GM21515 (cell line): Measurements from ENCODE around the gene CDH4.

Source experiments
- ATAC-seq: cut with Tn5 transposase; IDR thresholded peaks from one replicate; pipeline ENCODE4 v1.9.1; 2021; ENCODE audit not compliant: unreplicated experiment

Gene CDH4

GRCh38 chr20:61757678-61758563 lies 505.9 kb downstream of the CDH4 start:
- no peak for ATAC-seq

DNA sequence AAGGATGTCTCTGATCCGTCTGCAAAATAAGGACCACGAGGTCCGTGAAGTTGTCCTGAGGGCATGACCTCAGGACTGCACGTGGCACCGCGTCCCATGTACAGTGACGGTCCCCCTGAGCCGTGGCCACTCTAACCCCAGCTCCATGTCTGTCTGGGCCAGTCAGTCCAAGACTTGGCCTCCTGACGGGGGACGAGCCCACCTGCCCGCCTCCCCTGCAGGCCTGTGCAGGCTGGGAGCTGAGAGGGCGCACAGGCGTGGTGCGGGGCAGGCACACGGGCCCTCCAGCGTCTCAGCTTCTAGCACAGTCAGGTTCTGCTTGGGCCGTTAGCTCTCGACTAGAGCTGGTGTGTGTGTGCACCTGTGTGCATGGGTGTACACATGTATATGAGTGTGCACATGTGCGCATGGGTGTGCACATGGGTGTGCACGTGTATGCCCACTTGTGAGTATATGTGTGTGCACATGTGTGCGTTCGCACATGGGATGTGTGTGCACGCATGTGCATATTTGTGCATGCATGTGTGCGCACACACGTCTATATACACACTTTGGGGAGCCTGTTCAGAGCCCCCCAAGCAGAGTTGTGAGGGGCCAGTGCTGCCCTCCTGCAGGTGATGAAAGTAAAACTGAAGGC lies 506.6 kb downstream of the CDH4 start:
- no peak for ATAC-seq

DNA sequence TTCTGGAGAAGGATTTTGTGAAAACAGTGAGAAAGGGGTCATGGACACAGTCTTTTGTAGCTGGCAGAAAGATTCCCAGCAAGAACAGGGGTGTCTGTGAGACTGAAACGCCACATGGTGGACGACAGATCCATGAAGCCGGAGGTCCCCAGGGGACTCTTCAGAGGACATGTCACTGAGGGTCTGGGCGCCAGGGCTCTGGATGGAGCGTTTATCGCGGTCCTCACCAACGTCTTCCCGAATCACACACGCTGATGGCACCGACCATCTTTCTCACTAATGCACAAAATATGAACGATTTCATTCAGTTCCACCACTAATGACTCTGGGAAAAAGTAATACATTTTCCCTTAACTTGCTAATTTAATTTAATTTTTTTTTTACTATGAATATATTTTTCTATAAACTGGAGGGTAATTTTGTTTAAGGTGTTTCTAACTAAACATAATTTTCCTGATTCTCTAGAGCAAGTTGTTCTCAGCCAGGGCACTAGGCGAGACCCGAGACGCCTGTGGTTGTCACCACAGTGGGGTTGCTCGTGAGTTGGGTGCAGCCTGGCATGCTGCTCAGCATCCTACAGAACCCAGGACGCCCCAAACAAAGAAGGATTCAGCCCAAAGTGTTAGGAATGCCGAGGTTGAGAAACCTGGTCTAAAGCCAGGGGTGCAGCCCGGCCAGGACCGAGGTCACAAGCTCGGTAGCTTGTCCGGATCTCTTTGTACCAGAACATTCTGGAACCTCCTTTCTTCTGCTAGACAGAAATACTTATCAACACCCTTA lies 507.4 kb downstream of the CDH4 start:
- no peak for ATAC-seq

- ATAC-seq = no peak
Observed at GRCh38 chr20:61760321-61760720, 508.3 kb downstream of the CDH4 start.

GRCh38 chr20:61760731-61761130 lies 508.7 kb downstream of the CDH4 start:
- ATAC-seq = no peak

DNA sequence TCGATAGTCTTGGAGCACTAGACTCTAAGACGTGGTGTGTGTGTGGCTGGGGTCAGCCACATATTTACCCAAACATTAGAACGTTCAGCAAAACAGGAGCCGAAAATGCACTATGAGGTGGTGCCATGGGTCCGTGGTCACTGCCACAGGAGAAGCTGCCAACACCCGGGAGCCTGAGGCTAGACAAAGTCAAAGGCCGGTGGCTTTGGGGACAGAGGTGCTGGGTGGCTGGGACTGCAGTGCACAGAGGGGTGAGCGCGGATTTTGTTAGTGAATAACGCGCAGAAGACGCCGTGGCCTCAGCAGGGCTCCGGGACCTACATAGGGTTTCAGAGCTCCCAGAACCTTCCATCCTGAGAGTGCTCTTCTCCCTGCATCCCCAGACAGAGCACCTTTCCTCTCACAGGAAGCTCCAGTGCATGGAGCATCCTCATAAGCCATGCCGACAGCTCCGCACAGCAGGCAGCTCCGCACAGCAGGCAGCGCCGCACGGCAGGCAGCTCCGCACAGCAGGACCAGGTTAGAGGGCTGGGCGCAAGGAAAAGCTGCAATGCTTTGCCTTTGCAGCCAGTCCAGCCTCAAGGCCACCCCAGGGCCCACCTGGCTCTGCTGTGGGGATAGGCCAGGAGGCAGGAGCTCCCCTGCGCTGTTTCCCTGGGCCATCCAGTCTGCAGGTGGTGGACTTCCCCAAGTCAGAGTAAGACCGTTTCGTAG lies 509.5 kb downstream of the CDH4 start:
- ATAC-seq = no peak

- no peak for ATAC-seq
Observed at GRCh38 chr20:61762167-61762710, 510.2 kb downstream of the CDH4 start.

DNA sequence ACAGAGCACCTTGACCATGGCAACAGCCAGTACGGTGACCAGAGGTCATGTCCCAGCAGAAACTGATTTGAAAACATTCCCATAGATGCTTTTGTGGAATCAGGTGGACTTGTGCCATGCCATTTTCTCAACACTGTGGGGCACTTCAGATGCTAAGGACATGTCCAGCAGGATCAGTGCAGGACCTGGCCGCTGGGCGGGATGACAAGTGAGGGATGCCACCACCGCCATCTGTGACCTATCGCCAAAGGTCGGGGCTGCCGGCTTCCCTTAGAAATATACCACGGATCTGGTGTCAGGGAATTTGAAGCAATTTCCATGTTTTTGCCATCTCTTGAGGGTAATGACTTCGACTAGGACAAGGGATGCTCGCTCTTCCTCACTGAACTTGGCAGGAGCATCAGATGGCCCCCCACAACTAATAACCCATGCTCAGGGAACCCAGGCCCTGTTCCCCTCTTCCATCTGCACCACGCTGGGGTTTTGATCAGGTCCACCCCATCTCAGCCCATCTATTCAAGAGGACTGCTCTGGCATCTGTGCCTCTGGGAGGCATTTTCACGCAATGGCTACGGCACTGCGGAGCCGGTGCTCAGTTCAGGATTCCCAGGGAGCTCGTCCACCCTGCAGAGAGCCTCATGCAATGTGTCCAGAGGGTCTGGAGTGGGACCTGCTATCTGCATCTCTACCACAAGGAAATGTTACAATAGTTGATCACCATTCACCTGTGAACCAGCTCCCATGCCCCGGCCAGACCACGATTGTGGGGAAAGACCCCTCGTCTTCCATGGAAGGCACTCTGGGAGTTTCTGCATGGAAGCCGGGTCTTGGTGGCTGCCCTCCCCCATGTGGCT lies 511.1 kb downstream of the CDH4 start:
- ATAC-seq = no peak

GRCh38 chr20:61763740-61764400 lies 511.8 kb downstream of the CDH4 start:
- no peak for ATAC-seq

- ATAC-seq = no peak
Observed at GRCh38 chr20:61764471-61765025, 512.5 kb downstream of the CDH4 start.

GRCh38 chr20:61765081-61765870 lies 513.2 kb downstream of the CDH4 start:
- ATAC-seq = no peak

GRCh38 chr20:61765871-61766654 lies 514.0 kb downstream of the CDH4 start:
- no peak for ATAC-seq

- ATAC-seq = no peak
Observed at GRCh38 chr20:61766921-61767610, 515.0 kb downstream of the CDH4 start.

- no peak for ATAC-seq
Observed at GRCh38 chr20:61767761-61768494, 515.9 kb downstream of the CDH4 start.

DNA sequence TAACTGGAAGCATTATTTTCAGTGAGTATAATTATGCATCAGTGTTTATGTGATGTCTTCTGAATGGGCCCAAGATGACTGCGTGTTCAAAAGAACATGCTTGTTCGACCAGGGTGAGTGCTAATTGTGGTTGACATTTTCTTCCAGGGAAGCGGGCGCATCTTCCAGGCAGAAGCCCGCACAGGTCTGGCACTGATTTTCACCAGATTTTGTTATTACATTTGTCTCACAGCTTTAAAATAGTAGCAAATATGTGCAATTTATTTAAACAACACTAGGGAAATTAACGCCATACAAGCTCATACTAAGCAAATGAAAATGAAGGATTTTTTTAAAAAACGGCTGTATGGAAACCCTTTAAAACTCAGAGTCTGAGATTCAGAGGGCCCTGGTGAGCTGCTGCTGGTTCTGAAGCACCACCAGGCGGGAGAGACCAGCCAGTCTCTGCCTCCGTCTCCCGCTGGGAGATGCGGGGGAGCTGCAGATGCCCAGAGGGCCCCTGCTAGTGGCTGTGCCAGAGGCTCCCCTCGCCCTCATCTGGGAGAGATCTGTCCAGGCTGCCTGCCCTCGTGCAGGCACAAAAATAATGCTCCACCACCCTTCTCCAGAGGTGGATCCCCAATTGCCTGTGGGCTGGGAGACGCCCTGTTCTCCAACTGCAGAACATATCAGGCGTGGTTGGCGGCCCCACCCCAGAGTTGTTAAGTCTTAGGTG lies 516.7 kb downstream of the CDH4 start:
- ATAC-seq = no peak
